H1 (cell line): Measurements from ENCODE around the gene SEMA4F.

Source experiments
- BACH1 ChIP-seq: IDR thresholded peaks from 2 replicates; pipeline ENCODE4 v1.6.1; 2012; ENCODE audit warnings: low read length, improper control_type of control experiment
- EP300 ChIP-seq, 2 experiments: IDR thresholded peaks; 1 replicate in 1 of 2; 2 replicates in 1 of 2; pipeline ENCODE4 v1.6.1; 2011 to 2012; ENCODE audit warnings: low read depth in 2 of 2, low read length in 2 of 2, mild to moderate bottlenecking in 2 of 2, borderline replicate concordance in 1 of 2, inconsistent platforms in 1 of 2, moderate library complexity in 1 of 2
- GABPA ChIP-seq: IDR thresholded peaks from 2 replicates; pipeline ENCODE4 v1.6.1; 2011; ENCODE audit warnings: mild to moderate bottlenecking, low read length, moderate library complexity, borderline replicate concordance; ENCODE audit not compliant: insufficient read depth
- GTF2F1 ChIP-seq: IDR thresholded peaks from 2 replicates; pipeline ENCODE4 v1.6.1; 2012; ENCODE audit warnings: low read depth, low read length, improper control_type of control experiment, borderline replicate concordance
- POLR2A ChIP-seq, 2 experiments: IDR thresholded peaks; 1 replicate in 1 of 2; 2 replicates in 1 of 2; pipeline ENCODE4 v1.6.1; 2011; ENCODE audit warnings: low read depth in 2 of 2, low read length in 2 of 2, mild to moderate bottlenecking in 2 of 2; ENCODE audit errors: control extremely low read depth in 1 of 2
- RAD21 ChIP-seq, 2 experiments: IDR thresholded peaks in 1 of 2; conservative IDR thresholded peaks in 1 of 2; 2 replicates each; pipeline ENCODE4 v1.6.1; 2011; ENCODE audit warnings: low read depth in 2 of 2, low read length in 2 of 2, improper control_type of control experiment in 1 of 2, inconsistent platforms in 1 of 2, mild to moderate bottlenecking in 1 of 2, moderate library complexity in 1 of 2
- RXRA ChIP-seq: IDR thresholded peaks from 2 replicates; pipeline ENCODE4 v1.6.1; 2011; ENCODE audit warnings: low read depth, mild to moderate bottlenecking, low read length, moderate library complexity; ENCODE audit not compliant: insufficient read depth
- SP4 ChIP-seq: IDR thresholded peaks from 2 replicates; pipeline ENCODE4 v1.6.1; 2012; ENCODE audit warnings: low read length, inconsistent platforms

DNA sequence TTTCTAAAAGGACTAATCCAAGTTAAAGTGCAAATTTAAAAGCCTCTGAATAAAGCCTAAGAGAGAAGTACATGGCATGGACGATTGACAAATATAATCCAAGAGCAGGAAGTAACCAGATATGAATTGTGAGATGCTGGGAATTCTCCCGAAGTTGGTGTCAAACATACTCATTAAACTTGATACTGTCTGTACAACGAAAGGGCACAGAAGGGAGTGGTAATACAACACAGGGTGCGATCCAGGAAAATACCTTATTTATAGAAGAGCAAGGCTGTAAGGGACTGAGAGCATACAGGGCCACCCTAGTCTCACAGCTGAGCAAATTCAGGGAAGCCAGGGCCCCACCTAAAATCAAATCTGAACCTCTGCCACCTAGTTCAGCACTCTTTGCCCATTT, 41.6 kb downstream of the SEMA4F start:
- TF ChIP-seq GTF2F1 = no peak
- TF ChIP-seq EP300 (IDR thresholded peaks at IDR 0.05; ENCODE audit: borderline replicate concordance in 1 of 2, low read depth in 2 of 2, low read length in 2 of 2) = no peak
- no peak for TF ChIP-seq RXRA
- TF ChIP-seq POLR2A (IDR thresholded peaks at IDR 0.05; ENCODE audit: control extremely low read depth in 1 of 2, low read depth in 2 of 2, low read length in 2 of 2) = no peak
- no peak for TF ChIP-seq GABPA
- TF ChIP-seq RAD21 (IDR thresholded peaks at IDR 0.05 in 1 of 2, conservative IDR thresholded peaks at IDR 0.05 in 1 of 2; ENCODE audit: low read depth in 2 of 2, low read length in 2 of 2) = no peak
- no peak for TF ChIP-seq BACH1
- no peak for TF ChIP-seq SP4
